Measurements from ENCODE around the gene FAM200B. TPM values are rescaled to one million over a fixed set of nuclear protein-coding genes. Genes with fewer than 3 reads are reported as not detected.

FAM200B gene
- total RNA-seq, 1 experiment from 2014 or later = 29.0 TPM

DNA sequence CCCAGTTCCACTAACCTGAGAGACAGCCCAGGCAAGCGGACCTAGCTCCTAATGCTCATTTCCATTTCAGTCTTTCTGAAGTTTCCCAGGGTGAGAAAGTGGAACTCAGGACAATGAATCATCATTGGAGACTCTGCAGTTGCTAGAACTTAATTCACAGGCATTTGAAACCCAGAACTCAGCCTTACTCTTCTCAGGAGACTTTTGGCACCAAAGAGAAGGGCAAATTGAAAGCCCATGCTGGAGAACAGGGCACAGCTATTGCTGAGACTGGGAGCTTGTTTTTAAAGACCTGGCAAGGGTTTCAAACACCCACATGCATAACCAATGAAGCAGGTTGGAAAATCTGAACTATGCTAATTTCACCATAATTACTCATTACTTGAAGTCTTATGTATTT lies 57.2 kb downstream of the FAM200B start:
- H3K27ac ChIP-seq (ENCODE audit: low read depth, low read length, poor library complexity, severe bottlenecking) = no peak overlapping the region
- intact Hi-C loops (cut with micrococcal nuclease; ENCODE audit: unreplicated experiment) = no loop called here
- ChIA-PET CTCF (no interaction called here), POLR2A (ENCODE audit: low non-redundant PET) (no interaction called here)
- TF ChIP-seq EZH2 (IDR thresholded peaks at IDR 0.05; ENCODE audit: borderline replicate concordance, low read depth, low read length, poor library complexity, severe bottlenecking) = no peak
- TF ChIP-seq, protein P1, sequence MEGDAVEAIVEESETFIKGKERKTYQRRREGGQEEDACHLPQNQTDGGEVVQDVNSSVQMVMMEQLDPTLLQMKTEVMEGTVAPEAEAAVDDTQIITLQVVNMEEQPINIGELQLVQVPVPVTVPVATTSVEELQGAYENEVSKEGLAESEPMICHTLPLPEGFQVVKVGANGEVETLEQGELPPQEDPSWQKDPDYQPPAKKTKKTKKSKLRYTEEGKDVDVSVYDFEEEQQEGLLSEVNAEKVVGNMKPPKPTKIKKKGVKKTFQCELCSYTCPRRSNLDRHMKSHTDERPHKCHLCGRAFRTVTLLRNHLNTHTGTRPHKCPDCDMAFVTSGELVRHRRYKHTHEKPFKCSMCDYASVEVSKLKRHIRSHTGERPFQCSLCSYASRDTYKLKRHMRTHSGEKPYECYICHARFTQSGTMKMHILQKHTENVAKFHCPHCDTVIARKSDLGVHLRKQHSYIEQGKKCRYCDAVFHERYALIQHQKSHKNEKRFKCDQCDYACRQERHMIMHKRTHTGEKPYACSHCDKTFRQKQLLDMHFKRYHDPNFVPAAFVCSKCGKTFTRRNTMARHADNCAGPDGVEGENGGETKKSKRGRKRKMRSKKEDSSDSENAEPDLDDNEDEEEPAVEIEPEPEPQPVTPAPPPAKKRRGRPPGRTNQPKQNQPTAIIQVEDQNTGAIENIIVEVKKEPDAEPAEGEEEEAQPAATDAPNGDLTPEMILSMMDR (conservative IDR thresholded peaks at IDR 0.05; ENCODE audit: low read depth, low read length) = no peak
- H3K9me3 ChIP-seq (ENCODE audit: low read depth, low read length, poor library complexity, severe bottlenecking) = no peaks in the 10 kb centered on the region
- H3K4me3 ChIP-seq (ENCODE audit: low read depth, low read length, poor library complexity, severe bottlenecking) = no peak overlapping the region
- no peaks in the 10 kb centered on the region for H3K27me3 ChIP-seq (replicated peaks; ENCODE audit: insufficient read depth, low read depth, low read length, poor library complexity)
- no peaks in the 10 kb centered on the region for H3K4me1 ChIP-seq (ENCODE audit: insufficient read depth, low read length, poor library complexity, severe bottlenecking)
- DNase-seq (ENCODE audit: low spot score) = no peak
- H3K36me3 ChIP-seq (ENCODE audit: insufficient read depth, low read length, poor library complexity, severe bottlenecking) = no peaks in the 10 kb centered on the region
- BruUV-seq (replicated peaks) = no TSS peak

Other genes with a start within 250 kb of the FAM200B start
- gene CC2D2A, start 211.9 kb upstream of the FAM200B start, total RNA-seq (2021) = 25.2 and 29.7 TPM in 2 replicates
- gene FBXL5, start 26.5 kb upstream of the FAM200B start, total RNA-seq (2021) = 59.7 and 60.1 TPM in 2 replicates
- gene BST1, start 21.2 kb downstream of the FAM200B start, total RNA-seq (2021) = 2.1 and 2.4 TPM in 2 replicates
- not detected in 2 replicates for gene CD38, start 96.5 kb downstream of the FAM200B start, total RNA-seq (2021)